ENCODE results near the gene DDX6. TPM values are rescaled to one million over a fixed set of nuclear protein-coding genes. Genes with fewer than 3 reads are reported as not detected.
A peak's percentile ranks its signal among the peaks of the same experiment; 100 is the strongest.

DDX6 gene
- total and polyA plus RNA-seq, 10 of the 15 experiments (the other 5 are each of a cell fraction or from before 2014, with no cell fraction given): 6.6 to 119 (median 48.8) TPM

DNA sequence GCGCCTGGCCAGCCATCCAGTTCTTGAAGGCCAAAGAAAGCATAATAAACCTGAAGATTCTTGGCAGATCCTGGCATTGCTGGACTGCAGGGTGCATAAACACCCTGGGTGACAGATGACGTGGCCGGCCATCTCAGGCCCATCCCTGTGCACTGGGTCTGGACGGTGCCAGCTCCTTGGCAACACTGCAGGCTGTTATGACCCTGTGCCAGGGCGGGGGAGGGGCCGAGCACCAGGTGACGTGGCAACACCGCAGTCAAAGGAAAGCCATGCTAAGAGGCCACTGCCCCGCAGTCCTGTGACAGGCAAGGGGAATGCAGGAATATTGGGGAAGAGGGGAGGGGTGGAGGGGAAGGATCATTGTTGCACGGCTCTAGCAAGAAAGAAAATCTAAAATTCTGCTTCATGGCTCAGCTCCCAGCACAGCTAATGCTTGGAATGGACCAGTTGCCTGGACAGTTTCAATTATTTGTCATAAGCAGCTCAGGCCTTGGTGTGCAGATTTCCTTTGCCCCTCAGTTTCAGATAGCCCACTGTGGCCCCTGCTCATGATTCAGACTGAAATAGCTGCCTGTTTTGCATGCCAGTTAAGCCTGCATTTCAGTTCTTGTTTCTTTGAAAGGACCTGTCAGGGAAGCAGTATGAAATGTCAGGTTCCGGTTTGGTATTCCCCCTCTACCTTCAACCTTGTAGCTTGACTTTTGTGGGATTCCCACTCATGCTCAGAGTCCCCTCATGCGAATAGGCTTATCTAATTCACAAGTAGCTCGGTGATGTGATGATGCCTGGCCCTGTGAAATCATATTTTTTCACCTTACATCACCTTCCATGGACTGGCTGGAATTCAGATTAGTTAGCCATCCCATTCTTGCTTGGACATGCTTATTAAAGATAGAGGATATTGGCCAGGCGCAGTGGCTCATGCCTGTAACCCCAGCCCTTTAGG is 29.7 kb upstream of the DDX6 start (continued):
- TF ChIP-seq, protein P1, sequence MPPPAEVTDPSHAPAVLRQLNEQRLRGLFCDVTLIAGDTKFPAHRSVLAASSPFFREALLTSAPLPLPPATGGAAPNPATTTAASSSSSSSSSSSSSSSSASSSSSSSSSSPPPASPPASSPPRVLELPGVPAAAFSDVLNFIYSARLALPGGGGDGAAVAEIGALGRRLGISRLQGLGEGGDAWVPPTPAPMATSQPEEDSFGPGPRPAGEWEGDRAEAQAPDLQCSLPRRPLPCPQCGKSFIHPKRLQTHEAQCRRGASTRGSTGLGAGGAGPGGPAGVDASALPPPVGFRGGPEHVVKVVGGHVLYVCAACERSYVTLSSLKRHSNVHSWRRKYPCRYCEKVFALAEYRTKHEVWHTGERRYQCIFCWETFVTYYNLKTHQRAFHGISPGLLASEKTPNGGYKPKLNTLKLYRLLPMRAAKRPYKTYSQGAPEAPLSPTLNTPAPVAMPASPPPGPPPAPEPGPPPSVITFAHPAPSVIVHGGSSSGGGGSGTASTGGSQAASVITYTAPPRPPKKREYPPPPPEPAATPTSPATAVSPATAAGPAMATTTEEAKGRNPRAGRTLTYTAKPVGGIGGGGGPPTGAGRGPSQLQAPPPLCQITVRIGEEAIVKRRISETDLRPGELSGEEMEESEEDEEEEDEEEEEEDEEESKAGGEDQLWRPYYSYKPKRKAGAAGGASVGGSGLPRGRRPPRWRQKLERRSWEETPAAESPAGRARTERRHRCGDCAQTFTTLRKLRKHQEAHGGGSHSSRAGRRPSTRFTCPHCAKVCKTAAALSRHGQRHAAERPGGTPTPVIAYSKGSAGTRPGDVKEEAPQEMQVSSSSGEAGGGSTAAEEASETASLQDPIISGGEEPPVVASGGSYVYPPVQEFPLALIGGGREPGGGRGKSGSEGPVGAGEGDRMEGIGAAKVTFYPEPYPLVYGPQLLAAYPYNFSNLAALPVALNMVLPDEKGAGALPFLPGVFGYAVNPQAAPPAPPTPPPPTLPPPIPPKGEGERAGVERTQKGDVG (CRISPR knock-in tag; IDR thresholded peaks at IDR 0.05): 0 out of 2 replicates have a peak, but pooled peaks have one; percentile 39
- TF ChIP-seq, protein P2, sequence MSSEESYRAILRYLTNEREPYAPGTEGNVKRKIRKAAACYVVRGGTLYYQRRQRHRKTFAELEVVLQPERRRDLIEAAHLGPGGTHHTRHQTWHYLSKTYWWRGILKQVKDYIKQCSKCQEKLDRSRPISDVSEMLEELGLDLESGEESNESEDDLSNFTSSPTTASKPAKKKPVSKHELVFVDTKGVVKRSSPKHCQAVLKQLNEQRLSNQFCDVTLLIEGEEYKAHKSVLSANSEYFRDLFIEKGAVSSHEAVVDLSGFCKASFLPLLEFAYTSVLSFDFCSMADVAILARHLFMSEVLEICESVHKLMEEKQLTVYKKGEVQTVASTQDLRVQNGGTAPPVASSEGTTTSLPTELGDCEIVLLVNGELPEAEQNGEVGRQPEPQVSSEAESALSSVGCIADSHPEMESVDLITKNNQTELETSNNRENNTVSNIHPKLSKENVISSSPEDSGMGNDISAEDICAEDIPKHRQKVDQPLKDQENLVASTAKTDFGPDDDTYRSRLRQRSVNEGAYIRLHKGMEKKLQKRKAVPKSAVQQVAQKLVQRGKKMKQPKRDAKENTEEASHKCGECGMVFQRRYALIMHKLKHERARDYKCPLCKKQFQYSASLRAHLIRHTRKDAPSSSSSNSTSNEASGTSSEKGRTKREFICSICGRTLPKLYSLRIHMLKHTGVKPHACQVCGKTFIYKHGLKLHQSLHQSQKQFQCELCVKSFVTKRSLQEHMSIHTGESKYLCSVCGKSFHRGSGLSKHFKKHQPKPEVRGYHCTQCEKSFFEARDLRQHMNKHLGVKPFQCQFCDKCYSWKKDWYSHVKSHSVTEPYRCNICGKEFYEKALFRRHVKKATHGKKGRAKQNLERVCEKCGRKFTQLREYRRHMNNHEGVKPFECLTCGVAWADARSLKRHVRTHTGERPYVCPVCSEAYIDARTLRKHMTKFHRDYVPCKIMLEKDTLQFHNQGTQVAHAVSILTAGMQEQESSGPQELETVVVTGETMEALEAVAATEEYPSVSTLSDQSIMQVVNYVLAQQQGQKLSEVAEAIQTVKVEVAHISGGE (CRISPR knock-in tag; IDR thresholded peaks at IDR 0.05): no peak
- TF ChIP-seq BCL11A (IDR thresholded peaks at IDR 0.05; ENCODE audit: low read depth, low read length): peak; percentile 97
- TF ChIP-seq SREBF1 (IDR thresholded peaks at IDR 0.05; ENCODE audit: low read length): no peak
- TF ChIP-seq STAT3 (IDR thresholded peaks at IDR 0.05; ENCODE audit: low read depth, low read length): peak; percentile 74; the same call in 1 of the 2 replicates
- TF ChIP-seq, protein P3, sequence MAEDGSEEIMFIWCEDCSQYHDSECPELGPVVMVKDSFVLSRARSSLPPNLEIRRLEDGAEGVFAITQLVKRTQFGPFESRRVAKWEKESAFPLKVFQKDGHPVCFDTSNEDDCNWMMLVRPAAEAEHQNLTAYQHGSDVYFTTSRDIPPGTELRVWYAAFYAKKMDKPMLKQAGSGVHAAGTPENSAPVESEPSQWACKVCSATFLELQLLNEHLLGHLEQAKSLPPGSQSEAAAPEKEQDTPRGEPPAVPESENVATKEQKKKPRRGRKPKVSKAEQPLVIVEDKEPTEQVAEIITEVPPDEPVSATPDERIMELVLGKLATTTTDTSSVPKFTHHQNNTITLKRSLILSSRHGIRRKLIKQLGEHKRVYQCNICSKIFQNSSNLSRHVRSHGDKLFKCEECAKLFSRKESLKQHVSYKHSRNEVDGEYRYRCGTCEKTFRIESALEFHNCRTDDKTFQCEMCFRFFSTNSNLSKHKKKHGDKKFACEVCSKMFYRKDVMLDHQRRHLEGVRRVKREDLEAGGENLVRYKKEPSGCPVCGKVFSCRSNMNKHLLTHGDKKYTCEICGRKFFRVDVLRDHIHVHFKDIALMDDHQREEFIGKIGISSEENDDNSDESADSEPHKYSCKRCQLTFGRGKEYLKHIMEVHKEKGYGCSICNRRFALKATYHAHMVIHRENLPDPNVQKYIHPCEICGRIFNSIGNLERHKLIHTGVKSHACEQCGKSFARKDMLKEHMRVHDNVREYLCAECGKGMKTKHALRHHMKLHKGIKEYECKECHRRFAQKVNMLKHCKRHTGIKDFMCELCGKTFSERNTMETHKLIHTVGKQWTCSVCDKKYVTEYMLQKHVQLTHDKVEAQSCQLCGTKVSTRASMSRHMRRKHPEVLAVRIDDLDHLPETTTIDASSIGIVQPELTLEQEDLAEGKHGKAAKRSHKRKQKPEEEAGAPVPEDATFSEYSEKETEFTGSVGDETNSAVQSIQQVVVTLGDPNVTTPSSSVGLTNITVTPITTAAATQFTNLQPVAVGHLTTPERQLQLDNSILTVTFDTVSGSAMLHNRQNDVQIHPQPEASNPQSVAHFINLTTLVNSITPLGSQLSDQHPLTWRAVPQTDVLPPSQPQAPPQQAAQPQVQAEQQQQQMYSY (CRISPR knock-in tag; IDR thresholded peaks at IDR 0.05): no peak
- TF ChIP-seq MEF2A (IDR thresholded peaks at IDR 0.05; ENCODE audit: insufficient read depth, low read depth, low read length): peak; percentile 95
- TF ChIP-seq SMC3 (IDR thresholded peaks at IDR 0.05; ENCODE audit: borderline replicate concordance, low read length): no peak; the same call in 1 of the 2 replicates
- TF ChIP-seq LARP7 (IDR thresholded peaks at IDR 0.05): no peak
- peak; percentile 13; the same call in 1 of the 2 replicates for TF ChIP-seq POLR2A (IDR thresholded peaks at IDR 0.05; ENCODE audit: low read depth, low read length)
- TF ChIP-seq, protein P4, sequence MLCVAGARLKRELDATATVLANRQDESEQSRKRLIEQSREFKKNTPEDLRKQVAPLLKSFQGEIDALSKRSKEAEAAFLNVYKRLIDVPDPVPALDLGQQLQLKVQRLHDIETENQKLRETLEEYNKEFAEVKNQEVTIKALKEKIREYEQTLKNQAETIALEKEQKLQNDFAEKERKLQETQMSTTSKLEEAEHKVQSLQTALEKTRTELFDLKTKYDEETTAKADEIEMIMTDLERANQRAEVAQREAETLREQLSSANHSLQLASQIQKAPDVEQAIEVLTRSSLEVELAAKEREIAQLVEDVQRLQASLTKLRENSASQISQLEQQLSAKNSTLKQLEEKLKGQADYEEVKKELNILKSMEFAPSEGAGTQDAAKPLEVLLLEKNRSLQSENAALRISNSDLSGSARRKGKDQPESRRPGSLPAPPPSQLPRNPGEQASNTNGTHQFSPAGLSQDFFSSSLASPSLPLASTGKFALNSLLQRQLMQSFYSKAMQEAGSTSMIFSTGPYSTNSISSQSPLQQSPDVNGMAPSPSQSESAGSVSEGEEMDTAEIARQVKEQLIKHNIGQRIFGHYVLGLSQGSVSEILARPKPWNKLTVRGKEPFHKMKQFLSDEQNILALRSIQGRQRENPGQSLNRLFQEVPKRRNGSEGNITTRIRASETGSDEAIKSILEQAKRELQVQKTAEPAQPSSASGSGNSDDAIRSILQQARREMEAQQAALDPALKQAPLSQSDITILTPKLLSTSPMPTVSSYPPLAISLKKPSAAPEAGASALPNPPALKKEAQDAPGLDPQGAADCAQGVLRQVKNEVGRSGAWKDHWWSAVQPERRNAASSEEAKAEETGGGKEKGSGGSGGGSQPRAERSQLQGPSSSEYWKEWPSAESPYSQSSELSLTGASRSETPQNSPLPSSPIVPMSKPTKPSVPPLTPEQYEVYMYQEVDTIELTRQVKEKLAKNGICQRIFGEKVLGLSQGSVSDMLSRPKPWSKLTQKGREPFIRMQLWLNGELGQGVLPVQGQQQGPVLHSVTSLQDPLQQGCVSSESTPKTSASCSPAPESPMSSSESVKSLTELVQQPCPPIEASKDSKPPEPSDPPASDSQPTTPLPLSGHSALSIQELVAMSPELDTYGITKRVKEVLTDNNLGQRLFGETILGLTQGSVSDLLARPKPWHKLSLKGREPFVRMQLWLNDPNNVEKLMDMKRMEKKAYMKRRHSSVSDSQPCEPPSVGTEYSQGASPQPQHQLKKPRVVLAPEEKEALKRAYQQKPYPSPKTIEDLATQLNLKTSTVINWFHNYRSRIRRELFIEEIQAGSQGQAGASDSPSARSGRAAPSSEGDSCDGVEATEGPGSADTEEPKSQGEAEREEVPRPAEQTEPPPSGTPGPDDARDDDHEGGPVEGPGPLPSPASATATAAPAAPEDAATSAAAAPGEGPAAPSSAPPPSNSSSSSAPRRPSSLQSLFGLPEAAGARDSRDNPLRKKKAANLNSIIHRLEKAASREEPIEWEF (IDR thresholded peaks at IDR 0.05; ENCODE audit: insufficient replicate concordance, low read depth, low read length): peak; percentile 75
